ENCODE data around the gene ENAM.

ENAM gene

DNA sequence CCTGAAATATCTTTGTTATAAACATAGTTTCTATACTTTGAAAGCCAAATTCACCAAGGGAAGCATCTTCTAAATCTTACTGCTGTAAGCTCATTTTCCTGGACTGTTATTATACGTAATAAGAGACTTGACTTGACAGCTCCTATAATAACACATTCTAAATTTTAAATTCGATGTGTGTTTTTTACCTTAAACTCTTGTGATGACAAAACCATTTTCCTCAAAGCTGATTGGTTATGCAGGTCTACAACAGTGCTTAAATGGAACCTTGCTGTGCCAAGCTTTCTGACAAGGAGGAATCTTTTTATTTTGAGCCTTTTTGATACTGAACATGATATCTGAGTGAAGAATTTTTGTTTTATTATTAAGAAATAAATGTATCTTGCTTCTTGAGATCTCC, at the start of gene ENAM:
Gene ENAM, plus strand, starts transcription at position 301 of the 400 bp plus-strand sequence. CDS start 757 bp downstream, outside the sequence.
- no peak for DNase-seq

GRCh38 chr4:70581980-70582379, 46.6 kb upstream of the ENAM start:
- DNase-seq: no peak

DNA sequence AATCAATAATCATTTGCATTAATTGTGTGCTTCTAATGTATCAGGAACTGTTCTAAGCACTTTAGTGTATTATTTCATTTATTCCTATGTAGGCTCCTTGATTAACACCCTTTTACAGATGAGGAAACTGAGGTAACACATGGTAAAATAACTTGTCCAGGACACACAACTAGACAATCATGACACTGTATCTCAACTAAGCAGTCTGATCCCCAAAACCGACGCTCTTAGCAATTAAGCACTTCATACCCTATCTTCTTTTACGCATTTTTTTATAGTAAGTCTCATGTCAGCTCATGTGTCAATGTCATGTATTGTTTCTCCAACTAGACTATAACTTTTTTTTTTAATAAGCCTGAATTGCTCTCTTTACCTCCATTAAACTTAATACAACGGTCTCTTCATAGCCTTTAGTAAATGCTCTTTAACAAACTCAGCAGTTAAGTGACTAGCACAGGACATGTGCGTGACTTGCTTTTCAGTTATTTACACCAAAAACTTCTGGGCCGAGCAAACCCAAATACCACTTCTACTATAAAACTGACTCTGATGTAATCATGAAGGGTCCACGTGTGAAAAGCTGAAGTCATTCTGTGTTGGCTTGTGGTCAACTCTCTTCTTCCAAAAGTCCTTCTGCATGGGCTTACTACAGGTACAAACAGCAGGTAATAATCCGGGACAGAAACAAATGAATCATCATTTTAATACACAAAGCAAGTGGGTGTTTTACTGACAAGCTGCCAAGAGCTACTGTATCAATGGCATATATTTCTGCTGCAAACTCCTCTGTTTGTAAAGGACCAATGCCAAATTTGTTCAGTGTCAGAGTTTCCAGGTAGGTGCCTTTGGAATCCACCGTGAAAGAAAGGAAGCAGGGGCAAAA, 44.4 kb upstream of the ENAM start:
- no peak for DNase-seq

DNA sequence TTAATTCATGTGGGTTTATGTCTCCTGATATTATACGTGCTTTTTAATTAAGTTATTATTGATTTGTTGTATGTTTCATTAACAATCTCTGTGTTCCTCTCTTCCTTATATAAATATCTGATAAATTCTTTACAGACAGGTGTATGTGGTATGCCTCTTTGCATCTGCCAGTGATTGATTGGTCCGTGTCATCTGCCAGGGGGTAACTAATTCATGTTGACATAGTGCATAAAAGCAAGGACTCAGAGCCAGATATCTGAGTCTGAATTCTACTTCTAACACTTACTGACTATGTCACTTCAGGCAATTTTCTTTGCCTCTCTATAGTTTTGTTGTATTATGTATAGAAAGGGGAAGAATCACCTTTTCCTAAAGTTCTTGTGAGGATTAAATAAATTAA, 41.7 kb upstream of the ENAM start:
- no peak for DNase-seq

GRCh38 chr4:70589785-70590184, 38.8 kb upstream of the ENAM start:
- DNase-seq: no peak

DNA sequence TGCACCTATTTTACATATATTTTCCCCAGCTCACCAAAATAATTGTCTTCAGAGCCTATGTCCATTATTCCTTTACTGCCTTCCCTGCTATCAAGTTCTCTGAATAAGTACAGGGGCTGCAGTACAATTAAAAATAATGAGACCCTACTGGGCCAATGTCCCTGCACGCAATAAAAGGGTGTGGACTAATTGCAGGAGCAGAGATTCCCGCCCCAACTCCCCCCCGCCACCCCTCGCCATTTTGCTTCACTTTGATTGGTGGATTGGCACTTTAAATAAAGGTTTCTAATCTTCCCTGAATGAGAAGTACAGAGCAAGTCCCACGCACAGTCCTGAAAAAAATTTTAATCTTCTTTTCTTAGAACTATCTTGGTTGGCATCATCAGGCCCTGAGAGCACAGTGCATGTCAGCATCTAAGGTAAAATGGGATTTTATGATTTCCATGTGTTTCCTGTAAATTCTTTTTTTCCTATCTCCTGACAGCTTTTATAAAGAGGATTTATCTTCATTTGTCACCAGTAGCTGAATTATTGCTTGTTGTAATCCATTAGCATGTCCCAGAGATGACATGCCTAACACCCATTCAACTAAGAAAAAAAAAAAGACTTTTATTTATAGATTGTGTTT, 36.5 kb upstream of the ENAM start, which contains the start of gene AMBN:
Gene AMBN, plus strand, starts transcription at position 302 of the 628 bp plus-strand sequence. Its CDS starts 103 bp downstream, at position 405.
- no peak for DNase-seq

DNA sequence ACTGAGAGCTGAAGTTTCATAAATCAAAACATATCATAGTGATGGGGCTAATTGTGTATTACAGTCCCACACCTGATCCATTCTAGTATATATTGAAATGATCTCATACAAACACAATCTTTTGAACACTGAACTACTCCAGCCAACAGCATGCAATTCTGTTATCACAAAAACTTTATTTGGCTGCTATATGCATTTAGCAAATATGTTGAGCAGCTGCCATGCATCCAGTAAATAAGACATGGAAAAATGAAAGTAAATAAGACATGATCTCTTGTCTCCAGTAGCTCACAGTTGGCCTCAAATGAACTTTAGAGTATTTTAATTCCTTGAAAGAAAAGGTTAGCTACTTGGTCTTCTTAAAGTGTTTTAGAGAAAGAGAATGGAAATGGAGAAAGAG, 34.3 kb upstream of the ENAM start:
- DNase-seq: no peak

- no peak for DNase-seq
Observed at GRCh38 chr4:70600305-70600704, 28.2 kb upstream of the ENAM start.

GRCh38 chr4:70600977-70601376, 27.6 kb upstream of the ENAM start:
- DNase-seq: no peak

GRCh38 chr4:70601422-70602039, 27.0 kb upstream of the ENAM start:
- DNase-seq: peak; percentile 39

DNA sequence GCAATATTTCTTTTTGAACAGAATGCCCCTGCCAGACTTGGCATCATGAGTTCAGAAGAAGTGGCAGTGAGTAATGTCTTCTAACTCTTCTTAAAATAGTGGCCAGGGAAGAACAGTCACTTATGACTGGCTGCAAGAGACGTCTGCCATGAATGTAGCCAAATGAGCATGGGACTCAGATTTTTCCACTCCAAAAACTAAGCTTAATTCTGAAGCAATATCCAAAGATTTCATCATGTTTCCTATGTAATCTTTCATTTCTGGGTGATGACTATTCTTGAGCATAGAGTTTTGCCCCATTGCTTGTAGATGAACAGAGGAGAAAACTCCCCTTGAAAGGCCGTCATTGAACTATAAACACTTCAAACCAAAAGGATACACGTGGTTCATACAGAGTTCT, 24.7 kb upstream of the ENAM start:
- DNase-seq: no peak

- no peak for DNase-seq
Observed at GRCh38 chr4:70606459-70606858, 22.1 kb upstream of the ENAM start.

- DNase-seq: no peak
Observed at GRCh38 chr4:70607334-70607853, 21.1 kb upstream of the ENAM start.

DNA sequence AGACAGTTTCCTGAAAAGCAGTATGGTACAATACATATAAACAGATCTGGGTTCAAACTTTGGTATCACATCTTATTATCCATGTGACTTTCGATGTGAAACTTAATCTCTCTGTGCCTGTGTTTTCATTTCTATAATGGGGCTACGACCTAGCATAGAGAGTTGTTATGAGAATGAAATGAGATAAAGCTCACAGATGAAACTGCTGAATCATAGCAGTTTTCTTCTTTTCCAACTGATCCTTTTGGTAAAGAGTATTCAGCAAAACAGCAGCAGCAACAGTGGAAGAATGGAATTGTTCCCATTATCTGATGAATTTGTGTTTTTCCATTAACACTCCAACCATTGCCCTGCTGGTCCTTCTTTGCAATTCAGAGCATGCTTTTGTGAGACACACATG, 20.2 kb upstream of the ENAM start:
- DNase-seq: no peak

DNA sequence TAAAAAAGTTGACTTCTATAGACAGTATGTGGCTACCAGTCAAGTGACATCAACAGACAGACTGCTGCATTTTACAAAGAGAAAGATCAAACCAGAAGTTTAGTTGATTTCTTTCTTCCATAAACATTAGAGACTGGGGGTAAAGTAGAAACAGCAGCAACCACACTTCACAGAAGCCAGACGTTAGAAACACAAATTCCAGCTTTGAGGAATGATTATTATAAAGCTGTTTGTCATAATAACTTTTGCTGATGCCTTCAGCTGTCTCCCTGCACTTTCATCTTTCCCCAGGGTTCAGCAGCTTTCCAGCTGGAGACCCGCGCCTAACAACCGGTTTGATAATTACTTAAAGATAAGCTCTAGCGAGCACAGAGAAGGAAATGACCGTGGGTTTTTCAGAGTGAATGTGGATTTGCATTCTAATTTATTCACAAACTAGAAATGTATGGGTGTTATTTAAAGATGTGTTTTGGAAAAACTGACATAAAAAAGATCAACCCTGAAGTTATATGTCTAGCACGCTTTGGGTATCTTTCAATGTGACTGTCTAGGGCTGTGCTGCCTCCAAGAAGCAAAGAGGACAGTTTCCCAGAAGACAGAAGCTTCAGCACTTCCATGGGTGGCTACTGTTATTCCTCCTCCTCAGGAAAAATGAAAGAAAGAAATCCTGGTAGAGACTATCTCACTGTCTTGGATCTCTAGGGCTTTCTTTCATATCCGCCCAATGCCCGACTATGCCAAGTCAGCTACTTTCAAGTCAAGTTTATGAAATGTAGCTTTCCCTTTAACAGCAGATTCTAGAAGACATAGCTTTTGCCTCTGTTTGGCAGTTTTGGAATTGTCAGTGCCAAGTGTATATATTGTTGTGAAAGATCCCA, 15.0 kb upstream of the ENAM start:
- DNase-seq: no peak

DNA sequence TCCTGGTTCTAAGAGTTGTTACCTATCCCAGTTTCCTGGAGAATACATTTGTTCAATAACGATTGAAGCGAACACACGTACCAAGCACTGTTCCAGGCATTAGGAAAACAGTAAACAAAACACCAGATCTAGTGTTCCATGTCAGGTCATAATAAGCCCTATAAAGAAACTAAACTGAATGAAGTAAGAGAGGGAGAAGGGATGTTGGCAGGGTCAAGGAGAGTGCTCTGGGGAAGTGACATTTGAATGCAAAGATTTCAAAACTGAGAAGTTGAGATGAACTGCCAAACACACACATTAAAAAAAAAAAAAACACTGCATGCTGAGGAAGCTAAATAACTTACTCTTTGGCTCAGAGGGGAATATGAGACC, 14.4 kb upstream of the ENAM start:
- no peak for DNase-seq

- DNase-seq: no peak
Observed at GRCh38 chr4:70619288-70619687, 9.3 kb upstream of the ENAM start.

GRCh38 chr4:70619778-70620177, 8.8 kb upstream of the ENAM start:
- DNase-seq: no peak

- DNase-seq: no peak
Observed at GRCh38 chr4:70623323-70623722, 5.2 kb upstream of the ENAM start.

GRCh38 chr4:70624226-70624793, 4.2 kb upstream of the ENAM start:
- no peak for DNase-seq

DNA sequence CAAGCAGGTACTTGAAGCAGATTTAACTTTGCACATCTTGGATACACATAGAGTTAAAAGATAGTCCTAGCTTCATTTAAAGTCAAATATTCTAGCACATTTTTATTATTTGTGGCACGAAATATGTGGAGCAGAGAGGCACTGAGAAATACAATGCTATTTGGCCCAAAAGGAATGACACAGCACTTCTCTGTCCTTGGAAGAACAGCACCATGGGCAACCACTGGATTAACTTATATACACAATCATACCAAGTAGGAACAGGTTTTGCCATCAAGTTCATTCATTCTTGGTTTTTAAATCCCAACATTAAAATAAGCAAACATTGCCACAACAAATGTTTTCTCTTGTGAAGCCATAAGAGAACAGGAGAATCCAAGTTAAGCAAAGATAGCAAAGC, 924 bp upstream of the ENAM start:
- DNase-seq: no peak

- no peak for DNase-seq
Observed at GRCh38 chr4:70629469-70630090, 1.0 kb downstream of the ENAM start.

Data from NCI-H226 (cell line).